ENCODE measurements around the gene GPD2.

DNA sequence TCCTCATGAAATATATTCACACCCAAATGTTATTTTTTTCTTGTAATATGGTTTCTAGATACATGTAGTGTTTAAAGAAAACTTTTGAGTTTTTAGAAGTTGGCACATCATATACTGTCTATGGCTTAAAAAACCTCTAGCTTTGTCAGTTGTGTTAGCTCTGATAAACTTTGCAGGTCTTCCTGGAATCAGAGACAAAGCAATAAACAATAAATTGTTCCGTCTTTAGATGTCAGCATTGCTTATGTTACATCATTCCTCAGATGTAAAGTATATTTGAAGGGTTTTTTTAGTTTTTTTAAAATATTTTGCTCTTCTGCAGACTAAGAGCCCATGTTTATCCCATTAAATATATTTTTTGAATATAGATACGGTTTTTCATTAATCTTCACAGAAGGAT lies 145.1 kb downstream of the GPD2 start:
- TF ChIP-seq POLR2A (IDR thresholded peaks at IDR 0.05) (no peak), POLR2AphosphoS5 (IDR thresholded peaks at IDR 0.05) (no peak)
- TF ChIP-seq, protein P1, sequence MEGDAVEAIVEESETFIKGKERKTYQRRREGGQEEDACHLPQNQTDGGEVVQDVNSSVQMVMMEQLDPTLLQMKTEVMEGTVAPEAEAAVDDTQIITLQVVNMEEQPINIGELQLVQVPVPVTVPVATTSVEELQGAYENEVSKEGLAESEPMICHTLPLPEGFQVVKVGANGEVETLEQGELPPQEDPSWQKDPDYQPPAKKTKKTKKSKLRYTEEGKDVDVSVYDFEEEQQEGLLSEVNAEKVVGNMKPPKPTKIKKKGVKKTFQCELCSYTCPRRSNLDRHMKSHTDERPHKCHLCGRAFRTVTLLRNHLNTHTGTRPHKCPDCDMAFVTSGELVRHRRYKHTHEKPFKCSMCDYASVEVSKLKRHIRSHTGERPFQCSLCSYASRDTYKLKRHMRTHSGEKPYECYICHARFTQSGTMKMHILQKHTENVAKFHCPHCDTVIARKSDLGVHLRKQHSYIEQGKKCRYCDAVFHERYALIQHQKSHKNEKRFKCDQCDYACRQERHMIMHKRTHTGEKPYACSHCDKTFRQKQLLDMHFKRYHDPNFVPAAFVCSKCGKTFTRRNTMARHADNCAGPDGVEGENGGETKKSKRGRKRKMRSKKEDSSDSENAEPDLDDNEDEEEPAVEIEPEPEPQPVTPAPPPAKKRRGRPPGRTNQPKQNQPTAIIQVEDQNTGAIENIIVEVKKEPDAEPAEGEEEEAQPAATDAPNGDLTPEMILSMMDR (IDR thresholded peaks at IDR 0.05) = no peak

Measured in breast epithelium (tissue), 3 donors.